Muscle layer of duodenum (tissue), 2 donors: ENCODE measurements around the gene MRPL30.
A peak's percentile ranks its signal among the peaks of the same experiment; 100 is the strongest.
"Not testable (repeated sequence)": the region's sequence is repeated elsewhere in the genome, so short reads cannot be mapped to it uniquely, and the experiment has no call there.

Experiments
- H3K27ac ChIP-seq: one replicate; pipeline ENCODE4 v1.7.0; 2013; ENCODE audit warnings: mild to moderate bottlenecking, low read length
- H3K27me3 ChIP-seq: one replicate; pipeline ENCODE4 v1.7.0; 2013; ENCODE audit warnings: low read depth, mild to moderate bottlenecking, control low read depth, low read length
- H3K36me3 ChIP-seq, 2 donors: one replicate each; pipeline ENCODE4 v1.7.0; 2013; ENCODE audit warnings: low read length in 2 of 2, control low read depth in 1 of 2, mild to moderate bottlenecking in 1 of 2; ENCODE audit not compliant: insufficient read depth in 2 of 2, control insufficient read depth in 1 of 2
- H3K4me1 ChIP-seq, 2 donors: one replicate each; pipeline ENCODE4 v1.7.0; 2013; ENCODE audit warnings: low read length in 2 of 2, mild to moderate bottlenecking in 2 of 2, control low read depth in 1 of 2, moderate library complexity in 1 of 2; ENCODE audit not compliant: insufficient read depth in 2 of 2, control insufficient read depth in 1 of 2
- H3K4me3 ChIP-seq, 2 donors: one replicate each; pipeline ENCODE4 v1.7.0; 2013; ENCODE audit warnings: low read length in 2 of 2, low read depth in 1 of 2, mild to moderate bottlenecking in 1 of 2
- H3K9me3 ChIP-seq, 2 donors: one replicate each; pipeline ENCODE4 v1.7.0; 2013; ENCODE audit warnings: low read length in 2 of 2, control low read depth in 1 of 2, mild to moderate bottlenecking in 1 of 2; ENCODE audit not compliant: control insufficient read depth in 1 of 2
- donor health status: healthy.

MRPL30 gene

GRCh38 chr2:99180755-99181623, at the start of gene MRPL30, which contains the start of gene MITD1:
TSS of gene MRPL30 (plus strand) at chr2:99181184. CDS start at chr2:99186204, 5,020 bp downstream.
TSS of gene MITD1 (minus strand) at chr2:99181058. CDS start at chr2:99180981, 77 bp downstream.
- H3K27ac ChIP-seq: peak within 1 kb of the TSS; percentile 85
- no peaks in the 10 kb centered on the region for H3K9me3 ChIP-seq
- peaks cover 11 to 52% of the 10 kb centered on the region in 2 donors for H3K4me1 ChIP-seq
- no peaks in the 10 kb centered on the region for H3K27me3 ChIP-seq
- no peaks in the 10 kb centered on the region for H3K36me3 ChIP-seq
- peak within 1 kb of the TSS; percentile 92 to 98 for H3K4me3 ChIP-seq

GRCh38 chr2:99135044-99135556, 45.9 kb upstream of the MRPL30 start:
- H3K36me3 ChIP-seq, H3K4me1 ChIP-seq, H3K4me3 ChIP-seq, H3K27me3 ChIP-seq, H3K27ac ChIP-seq, H3K9me3 ChIP-seq: not testable (repeated sequence)

- Histone ChIP-seq H3K27ac (no peak overlapping the region), H3K36me3 (no peaks in the 10 kb centered on the region), H3K27me3 (no peaks in the 10 kb centered on the region), H3K4me3 (no peak overlapping the region), H3K4me1 (peaks cover 0 to 5% of the 10 kb centered on the region in 2 donors), H3K9me3 (no peaks in the 10 kb centered on the region)
These were observed 42.0 kb upstream of the MRPL30 start for GRCh38 chr2:99139003-99139402.

- H3K36me3 ChIP-seq: no peaks in the 10 kb centered on the region
- peaks cover 0 to 5% of the 10 kb centered on the region in 2 donors for H3K4me1 ChIP-seq
- H3K27ac ChIP-seq: no peak overlapping the region
- no peaks in the 10 kb centered on the region for H3K9me3 ChIP-seq
- peak overlapping the region; percentile 87 to 97 for H3K4me3 ChIP-seq
- no peaks in the 10 kb centered on the region for H3K27me3 ChIP-seq
These were observed 40.7 kb upstream of the MRPL30 start for GRCh38 chr2:99140056-99140859.

- H3K27me3 ChIP-seq: no peaks in the 10 kb centered on the region
- H3K36me3 ChIP-seq: no peaks in the 10 kb centered on the region
- no peak overlapping the region for H3K27ac ChIP-seq
- no peaks in the 10 kb centered on the region for H3K9me3 ChIP-seq
- peak overlapping the region; percentile 87 to 97 for H3K4me3 ChIP-seq
- H3K4me1 ChIP-seq: peaks cover 0 to 5% of the 10 kb centered on the region in 2 donors
These were observed 40.2 kb upstream of the MRPL30 start for GRCh38 chr2:99140860-99141109.

- peak within 1 kb of the TSS; percentile 87 to 97 for H3K4me3 ChIP-seq
These were observed 39.6 kb upstream of the MRPL30 start, which contains the start of gene C2orf15 for GRCh38 chr2:99141110-99142108. TSS of gene C2orf15 (plus strand) at chr2:99141707. CDS start at chr2:99150559, 8,852 bp downstream.

GRCh38 chr2:99150706-99151105, 30.3 kb upstream of the MRPL30 start:
- Histone ChIP-seq H3K4me3 (no peak overlapping the region), H3K4me1 (peaks cover 7 to 8% of the 10 kb centered on the region in 2 donors), H3K36me3 (no peaks in the 10 kb centered on the region), H3K9me3 (no peaks in the 10 kb centered on the region), H3K27ac (no peak overlapping the region), H3K27me3 (no peaks in the 10 kb centered on the region)

More at GRCh38 chr2:99141110-99142108, 39.6 kb upstream of the MRPL30 start, which contains the start of gene C2orf15:
- Histone ChIP-seq H3K27ac (peak within 1 kb of the TSS; percentile 69), H3K27me3 (no peaks in the 10 kb centered on the region), H3K36me3 (no peaks in the 10 kb centered on the region), H3K9me3 (no peaks in the 10 kb centered on the region), H3K4me1 (peaks cover 0 to 5% of the 10 kb centered on the region in 2 donors)

GRCh38 chr2:99152199-99152895, 28.6 kb upstream of the MRPL30 start:
- no peak overlapping the region for H3K4me3 ChIP-seq
- H3K4me1 ChIP-seq: peaks cover 7 to 11% of the 10 kb centered on the region in 2 donors
- no peaks in the 10 kb centered on the region for H3K9me3 ChIP-seq
- H3K36me3 ChIP-seq: peaks cover 0 to 6% of the 10 kb centered on the region in 2 donors
- H3K27ac ChIP-seq: no peak overlapping the region
- H3K27me3 ChIP-seq: no peaks in the 10 kb centered on the region

- Histone ChIP-seq H3K4me1 (peaks cover 7 to 11% of the 10 kb centered on the region in 2 donors), H3K9me3 (no peaks in the 10 kb centered on the region), H3K4me3 (peak overlapping the region; percentile 76 to 87), H3K27me3 (no peaks in the 10 kb centered on the region), H3K36me3 (peaks cover 0 to 11% of the 10 kb centered on the region in 2 donors), H3K27ac (peak overlapping the region; percentile 90)
These were observed 26.9 kb upstream of the MRPL30 start for GRCh38 chr2:99153921-99154604.
